SIG-M5 treated with dmso at 0.1 percent for 504 hours (cell line): ENCODE results near the gene SP1.
"Not testable (repeated sequence)": the region's sequence is repeated elsewhere in the genome, so short reads cannot be mapped to it uniquely, and the experiment has no call there.

Source experiments
- DNase-seq: peaks from one replicate; lab custom pipeline; 2025; ENCODE audit not compliant: unreplicated experiment; lab: John Stamatoyannopoulos, UW

The SP1 gene

DNA sequence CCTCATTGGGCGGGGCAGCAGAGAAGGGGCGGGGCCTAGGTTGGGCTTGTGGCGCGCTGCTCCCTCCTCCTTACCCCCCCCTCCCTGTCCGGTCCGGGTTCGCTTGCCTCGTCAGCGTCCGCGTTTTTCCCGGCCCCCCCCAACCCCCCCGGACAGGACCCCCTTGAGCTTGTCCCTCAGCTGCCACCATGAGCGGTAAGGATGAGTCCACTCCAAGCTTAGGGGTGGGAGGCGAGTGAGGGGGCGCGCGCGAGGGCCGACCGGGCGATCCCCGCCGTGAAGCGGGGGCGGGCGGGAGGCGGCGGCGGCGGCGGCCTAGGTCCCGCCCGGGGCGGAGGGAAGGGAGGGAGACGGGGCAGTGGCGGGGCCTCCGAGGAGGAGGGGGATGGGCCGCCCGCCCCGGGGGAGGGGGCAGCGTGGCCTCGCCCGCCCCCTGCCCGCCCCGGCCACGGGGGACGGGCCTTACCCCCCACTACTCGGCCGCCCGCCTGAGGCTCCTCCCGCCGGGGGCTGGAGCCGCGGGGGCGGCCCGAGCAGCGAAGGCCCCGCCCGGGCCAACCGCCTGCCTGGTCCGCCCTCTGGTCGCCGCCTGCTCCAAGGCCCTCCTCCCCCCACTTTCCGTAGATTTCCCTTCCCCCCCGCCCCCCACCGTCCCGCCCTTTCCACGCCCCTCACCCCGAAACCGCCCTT is at the start of gene SP1:
Gene SP1 (plus strand): TSS at position 73 of the 690 bp plus-strand sequence. CDS start 116 bp downstream, at position 189.
- DNase-seq: peak; percentile 93

DNA sequence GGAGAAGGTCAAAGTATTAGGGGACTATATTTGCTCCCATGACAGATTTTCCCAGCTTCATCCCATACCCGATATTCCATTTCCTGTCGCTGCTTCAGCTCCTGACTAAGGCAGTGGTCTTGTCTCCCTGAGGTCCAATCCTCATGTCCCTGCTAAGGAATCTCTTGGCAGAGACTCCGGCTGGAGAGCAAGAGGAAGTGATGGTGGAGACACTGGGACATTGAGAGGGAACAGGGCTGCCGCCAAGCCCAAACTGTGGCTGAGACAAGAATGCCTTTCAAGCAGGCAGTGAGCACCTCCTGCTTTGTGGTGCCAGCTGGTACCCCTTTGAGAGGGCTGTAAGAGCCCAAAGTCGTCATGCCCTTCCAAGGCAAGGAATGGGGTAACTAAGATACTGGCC is 49.3 kb upstream of the SP1 start:
- DNase-seq: no peak

DNA sequence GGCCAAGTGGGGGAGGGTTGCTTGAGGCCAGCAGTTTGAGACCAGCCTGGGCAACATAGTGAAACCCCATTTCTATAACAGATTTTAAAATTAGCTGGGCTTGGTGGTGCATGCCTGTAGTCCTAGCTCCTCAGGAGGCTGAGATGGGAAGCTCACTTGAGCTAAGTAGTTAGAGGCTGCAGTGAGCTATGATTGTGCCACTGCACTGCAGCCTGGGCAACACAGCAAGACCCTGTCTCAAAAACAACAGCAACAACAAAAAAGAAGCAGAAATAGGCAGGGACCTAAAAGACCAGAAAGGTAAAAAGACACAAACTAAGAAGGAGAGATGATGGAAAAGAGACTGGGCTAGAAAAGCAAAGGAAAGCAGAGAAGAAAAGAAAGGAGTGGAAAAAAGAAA is 47.6 kb upstream of the SP1 start:
- not testable (repeated sequence) for DNase-seq

DNA sequence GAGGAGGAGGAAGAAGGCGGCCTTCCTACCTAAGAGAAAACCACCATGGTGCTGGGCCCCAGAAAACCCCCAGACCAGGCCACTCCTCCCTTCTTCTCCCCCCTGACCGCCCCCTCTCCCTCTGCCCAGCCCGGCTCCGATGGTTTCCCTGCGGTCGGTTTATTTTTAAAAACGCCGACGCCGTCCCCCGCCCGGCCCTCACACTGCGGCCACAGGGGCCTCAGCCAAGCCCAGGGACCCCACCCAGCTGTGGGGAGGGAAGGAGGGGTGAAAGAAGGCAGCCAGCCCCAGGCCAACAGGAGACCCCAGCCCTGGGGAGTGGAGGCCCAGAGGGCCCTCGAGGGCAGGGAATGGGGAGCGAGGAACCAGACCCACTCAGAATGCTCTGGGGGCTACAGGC is 47.2 kb upstream of the SP1 start:
- DNase-seq: no peak

DNA sequence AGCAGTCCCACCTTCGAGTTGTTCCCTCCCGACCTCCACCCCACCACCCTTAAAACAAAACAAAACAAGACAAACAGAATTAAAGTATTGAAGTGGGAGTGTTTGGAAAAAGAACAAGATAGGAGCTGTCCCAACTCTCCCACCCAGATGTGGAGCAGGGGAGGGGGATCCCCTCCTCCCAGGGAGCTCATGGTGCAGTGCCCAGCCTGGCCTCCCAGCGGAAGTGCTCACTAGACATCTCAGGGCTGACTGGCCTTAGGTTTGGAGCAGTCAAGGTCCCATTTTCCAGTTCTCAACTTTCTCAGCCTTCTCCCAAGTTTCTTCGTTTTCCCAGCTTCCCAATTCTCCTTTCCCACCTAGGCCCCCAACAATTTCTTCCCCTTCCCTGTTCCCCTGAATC is 46.7 kb upstream of the SP1 start:
- no peak for DNase-seq

DNA sequence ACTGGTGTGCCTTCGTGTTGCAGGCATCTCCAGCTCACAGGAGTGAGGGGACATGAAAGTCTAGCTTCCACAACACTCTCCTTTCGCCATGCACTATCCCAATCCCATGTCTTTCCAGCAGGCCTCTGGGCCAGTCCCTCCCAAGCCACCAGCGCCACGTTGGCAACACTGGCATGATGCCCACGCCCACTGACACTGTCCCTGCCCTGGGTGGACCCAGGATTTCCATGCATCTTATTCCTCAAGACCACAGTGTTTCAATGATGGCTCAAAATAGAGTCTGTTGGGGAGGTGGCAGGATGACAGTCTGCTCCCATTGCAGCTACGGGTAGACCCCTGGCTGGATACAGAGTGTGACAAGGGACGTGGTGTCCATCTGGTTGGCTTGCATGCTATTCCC is 46.1 kb upstream of the SP1 start:
- no peak for DNase-seq

DNA sequence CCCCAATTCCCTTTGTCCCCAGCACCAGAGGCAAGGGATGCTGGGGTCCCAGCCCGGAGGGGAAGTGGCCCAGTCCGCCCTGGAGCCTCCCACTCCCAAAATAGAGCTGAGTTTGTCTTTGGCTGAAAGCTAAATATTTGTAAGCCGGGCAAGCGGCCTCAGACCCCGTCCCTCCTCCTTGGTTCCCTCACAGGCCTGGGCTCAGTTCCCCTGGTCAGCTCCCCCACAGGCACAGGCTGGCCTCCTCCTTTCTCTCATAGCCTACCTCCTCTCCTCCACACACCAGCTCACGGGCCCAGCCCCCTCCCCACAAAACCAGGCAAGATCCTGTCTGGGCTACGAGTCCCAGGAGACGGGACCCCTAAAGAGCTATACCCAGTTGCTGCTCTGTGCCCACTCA is 45.2 kb upstream of the SP1 start:
- DNase-seq: no peak

DNA sequence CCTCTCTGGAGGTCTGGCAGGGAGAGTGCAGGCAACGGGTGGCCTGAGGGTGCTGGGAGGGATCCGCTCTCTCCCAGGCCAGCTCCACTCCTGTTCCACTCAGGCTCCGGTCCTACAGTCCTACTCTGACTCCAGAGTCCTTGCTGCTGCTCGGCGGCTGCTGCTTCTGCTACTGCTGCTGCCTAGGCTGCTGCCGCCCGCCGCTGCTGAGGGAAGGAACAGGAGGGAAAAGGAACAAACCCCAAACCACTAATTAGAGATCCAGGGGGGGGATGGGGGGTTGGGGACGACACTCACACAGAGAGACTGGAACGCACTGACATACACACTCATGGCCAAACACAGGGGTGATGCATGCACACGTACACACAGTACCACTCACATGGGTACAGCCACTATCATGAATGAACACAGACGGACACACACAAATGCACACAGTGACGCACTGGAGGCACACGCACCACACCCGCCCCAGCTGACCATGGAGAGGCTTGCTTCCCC is 43.7 kb upstream of the SP1 start, which contains the start of gene SP7:
Gene SP7 (minus strand): TSS at position 174 of the 501 bp plus-strand sequence. CDS start 708 bp downstream, outside the sequence.
- DNase-seq: peak; percentile 39

DNA sequence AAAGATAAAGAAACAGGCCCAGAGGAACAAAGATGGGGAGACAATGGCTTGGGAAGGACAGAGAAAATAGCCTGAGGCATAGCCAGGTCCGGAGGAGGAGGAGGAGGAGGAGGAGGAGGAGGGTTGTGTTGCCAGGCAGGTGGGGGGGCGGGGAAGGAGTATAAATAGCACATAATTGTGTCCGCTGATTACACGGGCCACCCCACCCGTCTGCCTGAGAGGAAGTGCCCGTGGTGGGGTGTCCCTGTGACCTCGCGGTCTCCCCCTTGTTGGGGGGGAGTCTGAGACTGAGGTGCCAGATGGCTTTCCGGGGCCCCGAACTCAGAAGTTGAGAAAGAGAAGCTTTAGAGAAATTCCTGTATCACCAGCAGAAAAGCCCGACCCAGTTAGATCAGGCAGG is 42.0 kb upstream of the SP1 start:
- no peak for DNase-seq

DNA sequence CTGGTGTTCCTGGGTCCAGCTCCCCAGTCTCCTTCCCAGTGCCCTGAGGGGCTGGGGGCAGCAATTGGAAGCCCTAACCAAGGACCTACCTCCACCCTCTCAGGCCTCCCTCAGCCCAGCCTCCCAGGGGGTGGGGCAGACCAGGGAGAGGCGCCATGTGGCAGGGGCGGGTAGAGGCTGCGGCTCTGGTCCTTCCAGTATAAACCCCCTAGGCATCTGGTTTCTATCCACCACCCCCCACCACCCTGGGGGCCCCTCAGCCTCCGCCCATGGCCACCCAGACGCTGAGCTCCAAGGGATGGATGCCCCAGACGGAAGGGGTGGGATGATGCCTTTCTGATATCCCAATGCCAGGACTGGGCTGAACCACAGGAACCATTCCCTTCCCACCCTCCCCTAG is 41.1 kb upstream of the SP1 start:
- DNase-seq: no peak

DNA sequence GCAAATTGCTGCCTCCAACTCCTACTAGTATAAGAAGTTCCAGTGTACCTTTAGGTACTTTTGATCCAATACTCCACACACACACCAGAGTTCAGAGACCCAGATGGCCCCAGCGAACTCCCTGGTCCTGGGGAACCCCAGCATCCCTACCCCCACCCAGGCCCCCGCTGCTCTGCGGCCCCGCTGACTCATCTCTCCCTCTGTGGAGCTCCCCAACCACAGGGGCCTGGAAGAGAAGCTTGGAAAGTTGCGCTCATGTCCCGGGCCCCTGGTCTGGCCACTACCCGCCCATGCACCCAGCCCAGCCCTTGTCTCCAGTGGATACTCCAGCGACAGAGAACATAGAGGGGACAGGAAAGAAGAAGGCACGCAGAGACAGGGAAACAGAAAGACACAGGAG is 39.6 kb upstream of the SP1 start:
- no peak for DNase-seq

DNA sequence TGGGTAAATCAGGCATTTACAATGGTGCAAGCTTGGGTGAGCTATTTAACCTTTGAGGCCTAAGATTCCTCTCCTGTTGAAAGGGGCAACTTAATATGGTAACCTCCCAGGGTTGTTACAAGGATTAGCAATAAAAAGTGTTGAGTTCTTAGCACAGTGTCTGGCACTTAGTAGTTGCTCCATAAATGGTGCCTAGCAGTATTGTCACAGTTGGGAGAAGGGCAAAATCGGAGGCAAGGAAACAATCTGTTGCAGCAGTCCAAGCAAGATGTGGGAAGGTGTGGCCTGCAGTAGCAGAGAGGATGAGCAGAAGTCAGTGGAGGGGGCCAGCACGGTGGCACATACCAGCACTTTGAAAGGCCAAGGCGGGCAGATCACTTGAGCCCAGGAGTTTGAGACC is 36.5 kb upstream of the SP1 start:
- DNase-seq: no peak

DNA sequence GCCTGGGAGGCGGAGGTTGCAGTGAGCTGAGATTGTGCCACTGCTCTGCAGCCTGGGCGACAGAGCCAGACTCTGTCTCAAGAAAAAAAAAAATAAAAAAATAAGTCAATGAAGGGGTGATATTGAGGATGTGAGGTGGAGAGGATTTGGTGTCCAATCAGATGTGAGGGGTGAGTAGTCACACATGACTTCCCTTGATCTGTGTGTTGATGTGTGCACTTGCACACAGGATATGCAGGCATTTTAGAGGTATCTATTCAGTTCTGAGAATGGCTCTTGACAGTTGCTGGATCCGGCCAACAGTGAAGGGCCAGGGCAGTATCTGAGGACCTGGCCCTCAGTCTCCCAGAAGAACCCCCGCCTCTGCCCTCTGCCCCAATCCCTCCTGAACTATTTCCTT is 36.0 kb upstream of the SP1 start:
- DNase-seq: no peak

DNA sequence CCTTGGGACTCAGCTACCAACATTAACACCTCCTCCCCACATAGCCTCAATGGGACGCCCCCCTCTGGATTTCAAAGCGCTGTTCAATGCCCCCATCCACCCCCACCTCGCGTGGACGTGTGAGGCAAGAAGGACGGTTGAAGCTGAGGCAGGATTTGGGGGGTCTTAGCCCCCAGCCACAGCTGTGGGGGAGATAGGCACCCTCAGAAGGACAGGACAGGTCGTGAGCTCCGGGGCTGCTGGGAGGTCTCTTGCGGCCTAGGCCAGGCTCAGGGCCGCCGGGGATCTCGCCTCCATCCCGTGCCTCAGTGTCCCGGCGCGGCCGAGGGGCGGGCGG is 35.5 kb upstream of the SP1 start:
- no peak for DNase-seq

DNA sequence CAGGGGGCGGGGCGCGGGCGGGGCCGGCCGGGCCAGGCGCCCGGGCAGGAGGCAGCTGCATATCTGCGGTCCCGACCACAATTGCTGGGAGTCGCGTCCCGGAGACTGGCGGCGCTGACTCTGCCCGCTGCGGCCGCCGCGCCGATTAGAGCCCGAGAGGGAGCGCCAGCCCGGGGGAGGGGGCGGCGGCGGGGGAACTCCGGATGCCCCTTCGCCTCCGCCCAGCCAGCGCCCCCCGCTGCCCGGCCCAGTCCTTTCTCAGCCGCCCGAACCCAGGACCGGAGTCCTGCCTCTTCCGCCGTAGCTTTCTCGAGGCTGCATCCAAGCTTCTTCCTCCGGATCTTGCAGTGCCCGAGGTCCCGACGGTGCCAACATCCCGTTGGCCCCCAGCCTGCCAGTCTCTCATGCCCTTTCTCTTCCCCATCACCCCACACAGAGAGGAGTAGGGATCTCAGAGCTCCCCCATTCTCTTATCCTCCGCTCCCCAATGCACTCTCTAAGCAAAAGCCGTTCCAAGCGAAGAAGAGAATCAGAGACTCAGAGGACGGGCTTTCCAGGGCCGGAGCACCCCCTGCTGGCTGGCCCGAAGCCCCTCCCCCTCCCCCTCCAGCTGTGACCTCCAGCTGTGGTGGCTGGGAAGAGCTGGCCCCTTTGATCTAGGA is 35.0 kb upstream of the SP1 start:
- peak; percentile 39 for DNase-seq

DNA sequence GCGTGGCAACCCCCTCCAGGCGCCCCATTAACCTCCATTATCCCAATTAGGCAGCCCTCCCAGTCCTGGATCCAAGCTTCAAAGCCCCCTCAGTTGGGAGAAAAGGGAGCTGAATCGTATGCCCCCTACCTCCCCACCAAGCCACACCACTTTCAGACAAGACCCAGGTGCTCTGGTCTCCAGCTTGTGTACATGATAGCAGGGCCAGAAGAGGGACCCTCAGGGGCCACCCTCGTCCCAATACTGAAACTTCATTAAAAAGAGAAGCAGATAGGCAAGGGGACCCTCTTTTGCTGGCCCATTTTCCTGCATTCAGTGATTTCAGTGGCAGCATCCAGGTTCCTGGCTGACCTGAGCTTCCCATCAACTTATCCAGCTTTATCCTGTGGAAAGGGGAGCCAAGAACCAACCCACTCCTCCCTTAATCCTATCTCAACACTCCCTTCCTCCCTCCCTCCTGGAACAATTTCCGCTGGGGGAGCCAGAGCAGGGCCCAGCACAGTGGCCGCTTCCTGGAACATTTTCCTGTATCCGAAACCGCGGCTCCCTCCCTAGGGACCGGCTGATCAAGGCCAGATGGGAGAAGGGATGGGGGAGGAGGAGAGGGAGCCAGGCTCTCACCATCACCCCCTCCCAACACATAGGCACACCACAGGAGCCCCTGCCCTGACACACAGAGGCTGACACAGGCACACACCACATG is 34.3 kb upstream of the SP1 start:
- DNase-seq: no peak

DNA sequence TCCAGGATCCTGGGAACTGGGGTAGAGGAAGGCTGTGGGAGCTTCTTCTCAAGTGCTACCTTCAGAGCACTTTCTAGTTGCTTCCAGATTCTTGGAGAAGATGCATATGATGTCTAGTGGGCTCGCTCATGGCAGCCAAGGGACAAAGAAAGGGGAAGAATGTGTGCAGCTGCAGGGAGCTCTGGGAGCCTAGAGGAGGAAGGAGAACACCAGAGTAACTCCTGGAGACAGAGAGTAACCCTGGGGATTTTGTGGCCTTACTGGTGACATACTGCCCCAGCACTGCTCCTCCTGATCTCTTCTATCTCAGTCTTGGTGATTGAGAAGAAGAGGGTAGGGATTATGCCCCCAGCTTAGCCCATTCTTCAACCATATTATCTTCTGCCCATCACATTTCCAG is 33.5 kb upstream of the SP1 start:
- peak; percentile 21 for DNase-seq

DNA sequence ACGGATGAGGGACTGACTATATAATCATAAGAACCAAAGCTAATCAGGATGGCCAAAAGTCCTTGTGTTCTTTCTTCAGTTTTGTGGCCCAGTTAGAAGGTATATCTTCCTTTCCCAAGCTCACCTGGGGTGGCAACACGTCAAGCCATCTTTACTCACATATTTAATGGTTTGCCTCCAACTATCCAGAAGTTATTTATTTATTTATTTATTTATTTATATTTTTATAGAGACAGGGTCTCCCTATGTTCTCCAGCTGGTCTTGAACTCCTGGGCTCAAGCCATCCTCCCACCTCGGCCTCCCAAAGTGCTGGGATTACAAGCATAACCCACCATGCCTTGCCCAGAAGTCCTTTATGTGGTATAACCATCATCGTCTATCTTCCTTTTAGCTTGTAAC is 32.1 kb upstream of the SP1 start:
- DNase-seq: no peak

DNA sequence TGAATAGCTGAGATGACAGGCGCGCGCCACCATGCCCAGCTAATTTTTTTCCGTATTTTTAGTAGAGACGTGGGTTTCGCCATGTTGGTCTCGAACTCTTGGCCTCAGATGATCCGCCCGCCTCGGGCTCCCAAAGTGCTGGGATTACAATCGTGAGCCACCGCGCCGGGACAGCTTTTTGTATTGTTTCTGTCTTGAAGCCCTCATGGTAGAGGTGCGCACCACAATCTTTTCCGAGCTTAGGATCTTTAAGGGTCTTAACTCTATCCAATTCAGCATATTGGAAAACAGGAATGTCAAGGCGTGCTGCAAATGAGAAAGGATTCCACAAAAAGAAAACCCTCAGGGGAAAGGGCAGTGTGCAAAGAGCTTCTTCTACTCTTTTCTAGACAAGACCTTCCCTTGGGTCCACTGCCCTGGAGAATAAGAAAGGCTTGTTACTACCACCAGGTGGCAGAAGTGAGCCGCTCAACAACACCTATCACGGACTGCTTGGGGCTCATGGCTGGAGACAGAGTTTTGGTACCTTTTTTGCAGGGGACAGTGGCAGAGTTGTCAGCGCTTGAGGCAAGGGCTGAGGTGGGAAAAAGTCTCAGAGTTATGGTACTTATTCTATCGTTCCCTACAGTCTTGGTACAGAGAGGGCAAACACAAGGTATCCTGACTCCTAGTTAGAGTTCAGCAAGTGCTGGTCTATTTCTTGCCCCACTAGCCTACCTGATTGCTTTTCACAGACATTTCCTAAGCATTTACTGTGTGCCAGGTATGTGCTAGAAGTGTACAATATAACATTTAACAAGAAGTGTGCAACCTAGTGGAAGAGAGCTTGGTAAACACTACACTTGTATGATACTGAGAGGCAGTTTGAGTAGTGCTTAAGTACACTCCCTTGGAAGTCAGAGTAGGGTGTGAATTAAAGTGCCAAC is 27.4 kb upstream of the SP1 start:
- DNase-seq: peak; percentile 75

DNA sequence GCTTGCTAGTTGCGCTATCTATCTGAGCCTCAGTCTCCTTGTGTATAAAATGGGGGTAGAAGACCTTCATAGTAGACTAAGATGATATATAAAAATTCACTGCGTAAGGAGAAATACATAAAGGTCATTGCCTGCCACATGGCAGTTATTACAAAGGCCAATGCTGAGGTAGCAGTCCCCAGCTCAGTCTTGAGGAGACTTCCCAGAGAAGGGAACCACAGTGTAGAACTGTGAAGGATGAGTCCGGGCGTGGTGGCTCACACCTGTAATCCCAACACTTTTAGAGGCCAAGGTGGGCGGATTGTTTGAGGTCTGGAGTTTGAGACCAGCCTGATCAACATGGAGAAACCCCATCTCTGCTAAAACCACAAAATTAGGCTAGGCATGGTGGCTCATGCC is 26.7 kb upstream of the SP1 start:
- no peak for DNase-seq

DNA sequence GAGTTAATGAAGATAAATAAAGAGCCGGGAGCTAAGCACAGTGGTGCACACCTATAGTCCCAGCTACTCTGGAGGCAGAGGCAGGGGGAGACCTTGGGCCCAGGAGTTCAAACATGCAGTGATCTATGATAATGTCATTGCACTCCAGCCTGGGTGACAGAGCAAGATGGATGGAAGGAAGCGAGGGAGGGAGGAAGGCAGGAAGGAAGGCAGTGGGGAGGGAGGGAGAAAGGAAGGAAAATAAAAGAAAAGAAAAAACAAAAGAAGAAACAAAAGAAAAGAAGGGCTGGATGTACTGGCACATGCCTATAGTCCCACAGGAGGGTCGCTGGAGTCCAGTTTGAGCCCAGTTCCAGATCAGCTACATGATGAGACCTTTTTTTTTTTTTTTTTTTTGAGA is 24.9 kb upstream of the SP1 start:
- no peak for DNase-seq
